HFF-Myc (cell line): ENCODE measurements around the gene PRDM16.

ENCODE experiments used
- DNase-seq: peaks from one replicate; pipeline ENCODE4 v3.0.0-alpha.2; 2011; ENCODE audit warnings: low read depth; ENCODE audit errors: extremely low read depth
- H3K4me3 ChIP-seq: replicated peaks from 2 replicates; pipeline ENCODE4 v1.5.1; 2011; ENCODE audit warnings: low read depth, mild to moderate bottlenecking, control low read depth, low read length
- TF ChIP-seq, protein P1 (sequence below): IDR thresholded peaks from 2 replicates; pipeline ENCODE4 v1.5.1; 2012; ENCODE audit warnings: mild to moderate bottlenecking, low read depth, low read length, control low read depth; ENCODE audit errors: missing control alignments

PRDM16 gene

DNA sequence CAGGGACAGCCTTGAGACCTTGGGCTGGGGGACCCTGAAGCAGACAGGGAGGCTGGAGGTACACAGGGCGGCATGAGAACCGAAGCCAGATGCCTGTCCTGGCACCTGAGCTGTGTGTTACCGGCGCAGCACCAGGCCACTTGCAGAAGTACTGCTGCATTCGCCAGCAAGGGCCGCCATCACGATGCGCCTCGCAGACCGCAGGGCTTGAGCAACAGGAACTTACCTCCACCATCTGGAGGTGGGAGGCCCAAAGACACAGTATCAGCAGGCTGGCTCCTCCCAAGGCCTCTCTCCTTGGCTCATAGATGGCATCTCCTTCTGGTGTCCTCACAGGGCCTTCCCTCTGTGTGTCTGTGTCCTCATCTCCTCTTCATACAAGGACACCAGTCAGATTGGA is 90.1 kb downstream of the PRDM16 start:
- H3K4me3 ChIP-seq, result no peak overlapping the region
- TF ChIP-seq, protein P1, sequence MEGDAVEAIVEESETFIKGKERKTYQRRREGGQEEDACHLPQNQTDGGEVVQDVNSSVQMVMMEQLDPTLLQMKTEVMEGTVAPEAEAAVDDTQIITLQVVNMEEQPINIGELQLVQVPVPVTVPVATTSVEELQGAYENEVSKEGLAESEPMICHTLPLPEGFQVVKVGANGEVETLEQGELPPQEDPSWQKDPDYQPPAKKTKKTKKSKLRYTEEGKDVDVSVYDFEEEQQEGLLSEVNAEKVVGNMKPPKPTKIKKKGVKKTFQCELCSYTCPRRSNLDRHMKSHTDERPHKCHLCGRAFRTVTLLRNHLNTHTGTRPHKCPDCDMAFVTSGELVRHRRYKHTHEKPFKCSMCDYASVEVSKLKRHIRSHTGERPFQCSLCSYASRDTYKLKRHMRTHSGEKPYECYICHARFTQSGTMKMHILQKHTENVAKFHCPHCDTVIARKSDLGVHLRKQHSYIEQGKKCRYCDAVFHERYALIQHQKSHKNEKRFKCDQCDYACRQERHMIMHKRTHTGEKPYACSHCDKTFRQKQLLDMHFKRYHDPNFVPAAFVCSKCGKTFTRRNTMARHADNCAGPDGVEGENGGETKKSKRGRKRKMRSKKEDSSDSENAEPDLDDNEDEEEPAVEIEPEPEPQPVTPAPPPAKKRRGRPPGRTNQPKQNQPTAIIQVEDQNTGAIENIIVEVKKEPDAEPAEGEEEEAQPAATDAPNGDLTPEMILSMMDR, result no peak
- no peak for DNase-seq

DNA sequence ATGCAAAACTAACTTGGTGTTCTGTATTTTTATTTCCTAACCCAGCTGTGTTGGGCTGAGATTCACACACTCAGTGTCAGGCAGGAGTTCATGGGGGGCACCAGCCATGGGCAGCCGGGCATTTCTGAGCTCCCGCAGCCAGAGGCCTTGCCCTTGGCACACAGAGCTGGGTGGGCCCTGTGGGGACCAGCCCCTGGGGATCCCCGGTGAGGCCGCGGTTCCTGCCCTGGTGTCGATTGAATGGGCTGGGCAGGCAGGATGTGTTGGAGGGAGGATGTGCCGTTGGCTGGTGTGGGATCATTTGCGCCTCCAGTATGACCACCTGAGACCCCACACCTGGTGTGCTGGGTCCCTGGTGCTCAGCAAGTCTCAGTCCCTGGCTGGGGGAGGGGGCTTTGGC is 91.0 kb downstream of the PRDM16 start:
- DNase-seq, result no peak
- no peak overlapping the region for H3K4me3 ChIP-seq
- TF ChIP-seq, protein P1, result no peak

DNA sequence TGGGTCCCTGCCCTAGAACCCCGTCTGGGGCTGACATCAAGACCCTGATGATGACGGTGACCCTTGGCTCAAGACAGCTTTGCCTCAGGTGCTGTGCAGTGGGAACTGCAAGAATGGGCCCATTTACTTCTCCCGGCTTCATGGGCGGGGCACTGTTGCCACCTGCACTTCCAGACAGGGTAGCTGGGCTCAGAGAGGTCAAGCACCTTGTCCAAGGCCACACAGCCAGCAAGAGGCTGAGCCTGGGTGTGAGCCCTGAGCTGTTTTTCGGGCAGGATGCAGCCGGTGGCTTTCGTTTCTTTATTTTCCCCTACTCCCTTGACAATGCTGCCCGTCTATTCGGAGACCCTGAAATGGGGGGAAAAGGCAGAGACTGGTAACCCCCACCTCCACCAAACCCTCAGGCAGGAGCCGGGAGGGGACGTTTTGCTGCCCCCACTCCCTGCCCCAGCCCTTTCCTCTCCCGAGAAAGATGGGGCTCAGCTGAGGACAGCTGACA is 91.7 kb downstream of the PRDM16 start:
- TF ChIP-seq, protein P1, result no peak
- no peak overlapping the region for H3K4me3 ChIP-seq
- DNase-seq, result no peak

DNA sequence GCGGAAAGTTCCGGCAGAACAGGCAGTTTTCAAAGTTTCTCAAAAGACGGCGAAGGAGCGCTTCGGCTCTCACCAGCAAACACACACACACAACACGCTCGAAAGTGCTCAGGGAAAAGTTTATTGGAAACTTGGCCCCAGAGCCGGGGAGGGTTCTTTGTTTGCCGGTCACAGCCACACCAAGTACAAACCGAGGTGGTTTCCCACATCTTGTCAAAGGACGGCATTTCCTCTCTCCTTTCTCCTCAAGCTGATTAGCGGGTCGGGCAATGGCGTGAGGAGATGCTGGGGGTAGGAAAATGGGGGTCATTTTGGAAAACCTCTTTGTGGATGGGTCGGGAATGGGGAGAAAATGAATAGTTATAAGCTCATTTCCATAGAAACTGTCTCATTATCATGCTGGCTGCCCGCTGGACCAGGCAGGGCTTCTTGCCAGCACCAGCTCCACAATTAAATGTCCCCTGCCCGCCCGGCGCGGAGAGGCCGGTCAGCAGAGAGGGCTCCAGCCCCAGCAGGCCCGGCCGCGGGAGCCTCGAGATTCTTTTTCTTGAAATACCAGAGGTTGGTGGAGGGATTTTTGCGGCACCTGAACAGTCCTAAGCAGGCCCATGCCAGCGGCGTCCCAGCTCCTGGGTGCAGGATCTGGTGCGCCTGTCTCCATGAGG is 92.3 kb downstream of the PRDM16 start:
- no peak overlapping the region for H3K4me3 ChIP-seq
- no peak for DNase-seq
- TF ChIP-seq, protein P1, result no peak

DNA sequence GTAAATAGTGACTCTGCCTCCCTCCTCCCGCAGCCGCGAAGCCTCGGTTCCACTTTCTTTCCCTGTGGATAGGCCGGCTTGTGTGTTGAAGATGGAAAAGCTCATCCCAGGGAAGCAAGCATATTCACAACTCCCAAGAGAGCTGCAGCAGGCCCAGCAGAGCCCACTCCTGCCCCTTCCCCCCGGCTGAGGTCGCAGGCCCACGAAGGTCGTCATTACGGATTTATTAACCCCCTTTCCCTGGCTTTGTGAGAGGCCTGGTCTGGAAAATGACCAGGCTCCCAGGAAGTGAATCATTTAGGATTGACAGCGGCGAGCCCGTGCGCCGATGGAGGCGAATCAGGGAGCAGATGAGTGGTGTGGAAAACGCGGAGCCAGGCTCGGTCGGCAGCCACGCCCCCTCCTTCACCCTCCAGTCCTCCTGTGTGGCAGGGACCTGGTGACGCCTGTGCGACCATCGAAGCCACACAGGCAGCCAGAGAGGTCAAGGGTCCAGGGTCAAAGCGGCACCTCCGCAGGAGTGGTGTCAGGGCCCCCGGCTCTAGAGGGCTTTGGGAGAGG is 93.4 kb downstream of the PRDM16 start:
- TF ChIP-seq, protein P1, result no peak
- H3K4me3 ChIP-seq, result no peak overlapping the region
- DNase-seq, result no peak

DNA sequence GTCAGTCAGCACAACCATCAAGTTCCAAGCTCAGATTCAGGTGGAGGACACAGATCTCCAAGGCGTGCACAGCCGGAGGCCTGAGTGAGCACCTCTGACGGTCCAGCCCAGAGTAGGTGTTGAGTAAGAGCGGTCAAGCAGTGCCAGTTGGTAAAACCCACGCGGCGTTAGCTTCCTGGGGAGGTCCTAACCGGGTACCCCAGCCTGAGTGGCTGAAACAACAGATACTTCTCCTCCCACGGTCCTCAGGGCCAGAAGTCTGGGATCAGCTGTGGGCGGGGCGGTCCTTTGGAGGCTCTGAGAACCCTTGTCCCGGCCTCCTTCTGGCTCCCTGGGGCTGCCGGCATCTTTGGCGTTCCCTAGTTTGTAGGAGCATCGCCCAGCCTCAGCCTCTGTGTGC is 94.4 kb downstream of the PRDM16 start:
- TF ChIP-seq, protein P1, result no peak
- H3K4me3 ChIP-seq, result no peak overlapping the region
- no peak for DNase-seq
